COLO668 (cell line): ENCODE measurements around the gene RNASE7.

Source experiments
- DNase-seq: peaks from one replicate; lab custom pipeline; 2025; ENCODE audit not compliant: unreplicated experiment; lab: John Stamatoyannopoulos, UW

The RNASE7 gene

GRCh38 chr14:21042918-21043317, 756 bp downstream of the RNASE7 start:
- DNase-seq: no peak

GRCh38 chr14:21043387-21043973, 1.3 kb downstream of the RNASE7 start:
- no peak for DNase-seq

GRCh38 chr14:21043974-21044618, 1.9 kb downstream of the RNASE7 start:
- no peak for DNase-seq

- DNase-seq: no peak
Observed at GRCh38 chr14:21047378-21047781, 5.2 kb downstream of the RNASE7 start.

GRCh38 chr14:21048638-21049037, 6.5 kb downstream of the RNASE7 start:
- no peak for DNase-seq

GRCh38 chr14:21049271-21049673, 7.1 kb downstream of the RNASE7 start:
- DNase-seq: no peak

- DNase-seq: no peak
Observed at GRCh38 chr14:21050597-21050996, 8.4 kb downstream of the RNASE7 start.

GRCh38 chr14:21053184-21054122, 11.3 kb downstream of the RNASE7 start:
- no peak for DNase-seq

- DNase-seq: no peak
Observed at GRCh38 chr14:21054123-21054767, 12.1 kb downstream of the RNASE7 start.

- no peak for DNase-seq
Observed at GRCh38 chr14:21054768-21055145, 12.6 kb downstream of the RNASE7 start.

- DNase-seq: no peak
Observed at GRCh38 chr14:21055432-21056117, 13.4 kb downstream of the RNASE7 start.

GRCh38 chr14:21056520-21057163, 14.5 kb downstream of the RNASE7 start:
- no peak for DNase-seq

GRCh38 chr14:21057803-21058675, 15.9 kb downstream of the RNASE7 start, which contains the start of gene RNASE8:
RNASE8 (plus strand) TSS chr14:21057822; CDS start chr14:21057893, 71 bp downstream.
- no peak for DNase-seq

- DNase-seq: no peak
Observed at GRCh38 chr14:21058903-21059302, 16.7 kb downstream of the RNASE7 start.

- DNase-seq: no peak
Observed at GRCh38 chr14:21059842-21060613, 17.9 kb downstream of the RNASE7 start.

- DNase-seq: no peak
Observed at GRCh38 chr14:21060614-21061346, 18.6 kb downstream of the RNASE7 start.

GRCh38 chr14:21061347-21061668, 19.1 kb downstream of the RNASE7 start:
- DNase-seq: no peak

GRCh38 chr14:21063479-21063878, 21.3 kb downstream of the RNASE7 start:
- DNase-seq: no peak
